HG03521 (cell line): ENCODE results near the gene PTPN5.

ENCODE experiments used
- ATAC-seq: cut with Tn5 transposase; IDR thresholded peaks from one replicate; pipeline ENCODE4 v1.9.1; 2021; ENCODE audit warnings: mild to moderate bottlenecking, moderate library complexity; ENCODE audit not compliant: unreplicated experiment

The PTPN5 gene

DNA sequence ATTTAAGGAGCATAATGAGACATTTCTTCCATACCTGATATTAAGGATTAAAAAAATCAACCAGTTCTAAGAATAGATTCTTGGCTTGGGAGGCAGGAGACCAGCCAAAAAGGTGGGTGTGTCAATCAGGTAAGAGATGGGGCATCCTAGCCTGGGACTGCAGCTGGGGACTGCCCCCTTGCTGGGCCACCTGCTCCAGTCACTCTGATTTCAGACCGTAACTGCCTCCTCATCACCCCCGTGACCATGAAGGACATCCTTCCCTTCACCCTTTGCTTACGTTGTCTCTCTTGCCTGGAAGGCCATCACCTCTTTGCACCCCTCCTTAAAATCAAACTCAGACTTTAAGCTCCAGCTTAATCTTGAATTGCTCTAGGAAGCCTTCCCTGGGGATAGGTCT, 17.9 kb downstream of the PTPN5 start:
- no peak for ATAC-seq

DNA sequence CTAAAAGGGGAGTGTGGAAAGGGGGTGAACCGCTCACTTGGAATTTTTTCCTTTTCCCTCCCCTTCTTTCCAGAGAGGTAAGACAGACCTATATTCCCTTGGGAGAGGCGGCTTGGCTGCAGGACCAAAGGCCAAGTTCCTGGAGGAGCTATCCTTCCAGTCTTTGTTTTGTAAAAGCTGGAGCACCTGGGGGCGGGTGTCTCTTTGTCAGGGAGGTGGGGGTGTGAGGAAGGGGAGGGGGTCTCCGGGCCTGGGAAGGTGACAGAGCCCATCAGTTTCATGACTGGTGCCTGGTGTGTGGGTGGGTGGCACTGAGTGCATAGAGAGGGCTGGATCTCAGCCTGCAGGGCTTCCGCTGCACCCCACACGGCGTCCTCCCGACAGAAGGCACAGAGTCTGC, 18.5 kb downstream of the PTPN5 start:
- ATAC-seq = no peak

GRCh38 chr11:18772211-18772610, 19.4 kb downstream of the PTPN5 start:
- no peak for ATAC-seq

GRCh38 chr11:18771266-18772035, 20.1 kb downstream of the PTPN5 start:
- no peak for ATAC-seq

DNA sequence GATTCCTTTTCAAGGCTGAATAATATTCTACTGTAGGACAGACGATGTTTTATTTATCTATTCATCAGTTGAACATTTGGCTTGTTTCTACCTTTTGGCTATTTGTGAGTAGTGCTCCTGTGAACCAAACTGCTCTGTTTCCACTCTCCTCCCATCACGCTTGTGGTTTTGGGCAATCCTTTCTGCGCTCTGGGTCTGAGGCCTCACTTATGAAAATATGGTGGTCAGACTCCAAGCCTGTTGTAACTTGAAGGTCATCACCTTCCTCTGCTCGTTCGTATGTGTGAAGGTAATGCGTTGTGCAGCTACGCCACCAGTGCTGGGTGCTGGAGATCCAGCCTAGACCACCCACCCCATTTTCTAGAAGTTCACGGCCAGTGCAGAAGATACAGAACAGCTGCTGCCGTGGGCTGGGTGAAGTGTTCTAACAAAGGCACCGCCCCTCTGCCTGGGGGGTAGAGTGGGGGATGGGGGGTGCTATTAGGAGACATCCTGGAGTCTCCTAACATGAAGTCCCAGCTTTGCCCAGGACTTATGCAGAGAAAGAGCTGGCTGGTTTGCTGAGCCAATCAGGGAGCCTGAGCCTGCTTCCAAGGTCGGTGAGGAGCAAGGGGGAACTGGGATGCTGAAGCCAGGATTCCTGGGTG, 21.0 kb downstream of the PTPN5 start:
- no peak for ATAC-seq

GRCh38 chr11:18769802-18770456, 21.7 kb downstream of the PTPN5 start:
- no peak for ATAC-seq

DNA sequence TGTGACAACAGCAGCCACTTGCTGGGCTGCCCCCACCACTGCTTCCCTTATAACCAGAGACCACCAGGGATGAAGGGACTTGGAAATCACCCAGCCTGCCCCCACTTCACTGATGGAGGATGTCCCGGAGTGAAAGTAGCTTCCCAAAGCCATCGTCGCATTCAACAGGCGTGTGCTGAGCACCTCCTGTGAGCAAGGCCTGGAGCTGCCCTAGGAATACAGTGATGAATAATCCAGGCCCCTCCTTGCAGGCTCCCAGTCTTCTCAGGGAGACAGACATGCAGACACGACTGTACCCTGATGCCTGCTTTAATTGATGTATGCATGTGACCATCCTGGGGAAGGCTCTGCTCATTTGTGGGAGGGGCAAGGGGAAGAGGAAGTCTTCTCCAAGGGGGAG, 22.6 kb downstream of the PTPN5 start:
- ATAC-seq = no peak

- peak; percentile 91 for ATAC-seq
Observed at GRCh38 chr11:18768472-18768901, 23.1 kb downstream of the PTPN5 start.

DNA sequence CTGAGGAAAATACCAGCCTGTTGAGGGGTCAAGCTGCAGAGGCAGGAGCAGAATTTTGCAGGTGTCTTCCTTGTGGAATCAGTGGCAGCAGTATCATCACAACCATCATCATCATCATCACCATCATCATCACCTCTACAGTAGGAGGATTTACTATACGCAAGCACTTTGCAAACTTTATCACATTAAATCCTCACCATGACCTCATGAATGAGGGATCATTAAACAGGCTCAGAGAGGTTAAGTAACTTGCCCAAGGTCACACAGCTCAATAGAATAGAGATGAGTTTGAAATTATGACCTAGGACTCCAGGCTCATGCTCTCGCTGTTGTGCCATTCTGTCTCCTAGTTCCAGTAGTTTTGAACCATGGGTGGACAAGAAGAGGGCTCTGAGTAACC, 25.6 kb downstream of the PTPN5 start:
- no peak for ATAC-seq

DNA sequence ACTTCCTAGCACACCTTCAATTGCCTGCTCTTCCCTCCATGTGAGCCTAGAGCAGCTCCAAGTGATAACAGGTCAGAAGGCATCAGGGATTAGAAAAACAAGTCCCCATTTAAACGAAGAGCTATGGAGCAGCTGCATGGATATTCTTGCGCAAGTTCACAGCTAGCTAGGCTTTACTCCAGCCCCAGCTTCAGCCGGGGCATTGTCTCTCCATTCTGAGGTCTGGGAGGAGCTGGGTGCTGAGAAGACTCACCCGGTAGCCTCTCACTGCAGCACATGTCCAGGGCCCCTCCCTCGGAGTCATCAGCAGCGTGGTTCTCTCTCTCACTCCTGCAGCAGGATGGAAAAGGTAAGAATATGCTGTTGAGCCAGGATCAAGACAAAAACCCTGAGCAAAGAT, 26.0 kb downstream of the PTPN5 start:
- no peak for ATAC-seq

DNA sequence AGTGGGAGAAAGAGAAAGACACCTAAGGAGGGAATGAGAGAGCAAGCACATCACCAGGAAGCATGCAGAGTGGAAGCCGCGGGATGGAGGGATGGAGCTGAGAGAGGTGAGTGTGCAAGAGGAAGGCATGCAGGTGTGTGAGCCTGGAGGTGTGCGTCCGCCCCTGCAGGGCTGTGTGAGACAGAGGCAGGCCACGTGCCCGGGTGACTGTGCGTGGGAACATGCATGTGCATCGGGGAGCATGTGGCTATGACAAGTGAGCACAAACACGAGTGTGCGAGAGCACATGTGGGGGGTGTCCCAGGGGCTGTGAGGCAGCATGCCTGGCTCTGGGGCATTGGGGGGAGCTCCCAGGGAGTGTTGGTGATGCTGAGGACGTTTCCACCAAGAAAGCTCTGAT, 29.9 kb downstream of the PTPN5 start:
- ATAC-seq = no peak

DNA sequence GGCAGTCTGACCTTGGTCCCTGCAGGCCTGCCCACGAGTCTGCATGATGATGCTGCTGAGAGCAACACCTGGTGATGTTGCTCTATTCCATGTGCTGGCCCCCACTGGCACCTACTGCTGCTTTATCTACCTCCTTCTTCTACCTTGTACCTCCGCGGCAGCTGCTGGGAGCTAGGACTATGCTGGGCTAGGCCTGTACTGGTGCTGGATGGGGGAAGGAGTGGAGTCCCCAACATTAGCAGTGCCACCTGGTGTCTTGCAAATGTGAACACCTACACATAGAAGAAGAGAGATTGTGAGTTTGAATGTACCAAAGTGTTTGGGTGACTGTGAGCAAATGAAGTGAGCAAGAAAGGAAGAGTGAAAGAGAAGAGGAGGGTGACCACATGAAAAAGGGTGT, 30.5 kb downstream of the PTPN5 start:
- no peak for ATAC-seq

GRCh38 chr11:18757811-18758210, 33.8 kb downstream of the PTPN5 start:
- ATAC-seq = no peak

GRCh38 chr11:18756889-18757288, 34.7 kb downstream of the PTPN5 start:
- no peak for ATAC-seq

- ATAC-seq = no peak
Observed at GRCh38 chr11:18754308-18754707, 37.3 kb downstream of the PTPN5 start.

DNA sequence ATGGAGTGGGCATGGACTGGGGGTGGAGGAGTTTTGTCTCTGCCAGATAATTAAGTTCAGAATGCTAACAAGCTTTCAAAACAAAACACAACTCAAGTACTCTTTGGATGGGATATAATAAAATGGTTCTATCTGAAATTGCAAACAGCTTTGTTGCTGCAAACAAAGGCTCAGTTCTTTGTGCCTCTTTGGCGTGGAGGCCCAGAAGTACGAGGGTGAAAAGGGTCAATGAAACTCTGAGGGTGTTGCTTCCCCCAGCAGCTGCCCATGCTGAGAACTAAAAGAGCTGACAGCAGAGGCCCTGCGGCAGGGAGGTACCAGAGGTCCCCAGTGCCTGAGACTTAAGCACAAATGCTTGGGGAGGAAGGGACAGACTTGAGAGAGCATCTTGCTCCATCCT, 39.1 kb downstream of the PTPN5 start:
- ATAC-seq = no peak

DNA sequence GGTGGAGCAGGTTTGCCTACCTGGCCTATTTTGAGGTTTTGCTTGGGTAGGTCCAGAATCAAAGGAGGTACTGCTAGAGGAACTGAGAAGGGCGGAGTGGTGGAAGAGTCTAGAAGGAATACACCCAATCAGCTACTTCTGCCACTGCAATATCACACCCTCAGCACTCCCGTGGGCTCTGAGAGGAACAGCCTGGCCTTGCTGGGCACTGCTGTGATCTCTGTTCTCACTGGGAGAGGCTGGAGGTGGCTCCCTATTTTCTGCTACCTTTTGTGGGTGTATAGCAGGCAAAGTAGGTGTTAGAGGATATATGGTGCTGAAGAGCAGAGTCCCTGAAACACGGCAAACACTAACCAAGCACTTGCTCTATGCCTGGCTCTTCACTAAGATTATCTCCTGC, 40.7 kb downstream of the PTPN5 start:
- no peak for ATAC-seq

- ATAC-seq = no peak
Observed at GRCh38 chr11:18749681-18750319, 41.8 kb downstream of the PTPN5 start.

GRCh38 chr11:18748766-18749365, 42.7 kb downstream of the PTPN5 start:
- ATAC-seq = no peak

DNA sequence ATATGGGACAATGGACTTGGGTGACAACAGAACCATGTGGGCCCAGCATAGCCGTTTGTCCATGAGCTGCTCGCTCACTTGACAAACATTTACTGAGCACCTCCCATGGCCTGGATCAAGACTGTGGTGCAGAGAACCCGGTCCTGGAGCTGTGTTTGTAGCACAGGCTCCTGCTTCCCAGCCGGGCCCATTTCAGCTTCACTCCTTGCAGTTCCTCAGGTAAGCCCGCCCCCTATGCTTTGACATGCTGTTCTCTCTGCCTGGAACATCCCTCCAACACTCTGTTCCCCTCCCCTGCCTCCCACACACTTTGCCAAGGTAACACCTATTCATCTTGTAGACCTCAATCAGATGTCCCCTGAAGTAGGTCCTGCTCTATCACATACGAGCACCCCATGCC, 46.3 kb downstream of the PTPN5 start:
- no peak for ATAC-seq

DNA sequence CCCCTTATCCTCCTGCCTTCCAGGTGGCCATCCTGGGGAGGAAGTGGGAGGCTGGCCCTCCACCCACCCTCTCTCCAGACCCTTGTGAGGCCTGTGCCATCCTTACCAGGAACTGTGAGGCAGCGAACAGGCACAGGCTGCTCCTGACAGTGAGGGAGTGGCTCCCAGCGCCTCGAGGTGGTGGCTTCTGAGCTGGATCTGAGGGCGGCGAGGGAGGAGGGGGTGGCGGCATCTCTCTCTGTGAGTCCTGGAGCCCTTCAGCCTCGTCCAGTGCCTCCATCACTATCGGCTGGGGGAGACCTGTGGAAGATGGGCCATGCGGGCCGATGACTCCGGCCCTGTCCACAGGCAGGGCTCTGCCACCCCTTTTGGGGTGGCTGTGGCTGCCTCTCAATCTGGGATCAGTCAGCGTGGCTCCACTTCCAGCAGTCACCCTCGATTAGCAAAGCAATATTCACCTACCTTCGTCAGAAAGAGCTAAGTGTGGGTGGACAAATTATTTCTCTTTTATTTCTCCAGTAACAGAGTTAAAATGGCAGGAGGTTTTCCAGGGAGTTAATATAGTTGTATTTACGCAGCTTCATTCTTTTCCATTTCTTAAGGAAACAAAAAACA, 47.6 kb downstream of the PTPN5 start:
- ATAC-seq = no peak
